Right lobe of liver (tissue), 4 donors: ENCODE data around the gene LLCFC1.

Experiments
- CTCF ChIP-seq, 4 donors: fragments of 200-600 bp in 3 of 4; fragments of 450-650 bp in 1 of 4; IDR thresholded peaks; one replicate each; pipeline versions ENCODE4 v1.5.1 to v1.8.0; 2016 to 2022; ENCODE audit warnings: antibody characterized with exemption in 4 of 4, mild to moderate bottlenecking in 2 of 4
- POLR2A ChIP-seq: fragments of 450-650 bp; IDR thresholded peaks from one replicate; pipeline ENCODE4 v1.6.1; 2017; ENCODE audit warnings: antibody characterized with exemption, mild to moderate bottlenecking
- donor health status: DM: no; HTN: no; CAD: no.
- donor health status: DM: no; HTN: no; CAD: no.
- donor health status: DM: no; HTN: yes; CAD: no.

GRCh38 chr7:142894112-142894984 is 44.9 kb upstream of the LLCFC1 start:
- no peak for TF ChIP-seq CTCF (IDR thresholded peaks at IDR 0.05)
- no peak for TF ChIP-seq POLR2A
